Prostate gland (tissue), 2 donors: ENCODE data around the gene DRC1. TPM values are rescaled to one million over a fixed set of nuclear protein-coding genes. Genes with fewer than 3 reads are reported as not detected.
"Not testable (repeated sequence)": the region's sequence is repeated elsewhere in the genome, so short reads cannot be mapped to it uniquely, and the experiment has no call there.

ENCODE experiments used
- DNase-seq: peaks from one replicate; pipeline ENCODE4 v3.0.0-alpha.2; 2019; ENCODE audit warnings: low spot score
- H3K27ac ChIP-seq, 2 donors: fragments of 200-600 bp; sonication (generic); 2 replicates each; pipeline ENCODE4 v1.5.1; 2017 to 2019
- H3K27me3 ChIP-seq: fragments of 200-600 bp; sonication (generic); replicated peaks from 2 replicates; pipeline ENCODE4 v1.5.1; 2019; ENCODE audit not compliant: insufficient read depth
- H3K36me3 ChIP-seq, 2 donors: fragments of 200-600 bp; sonication (generic); 1 replicate in 1 of 2; 2 replicates in 1 of 2; pipeline versions ENCODE4 v1.5.1 to v1.8.1; 2017 to 2019
- H3K4me1 ChIP-seq: fragments of 200-600 bp; sonication (generic); replicated peaks from 2 replicates; pipeline ENCODE4 v1.5.1; 2019
- H3K4me3 ChIP-seq, 2 donors: fragments of 200-600 bp; sonication (generic); 2 replicates each; pipeline ENCODE4 v1.5.1; 2017 to 2019
- H3K9me3 ChIP-seq: fragments of 200-600 bp; sonication (generic); 2 replicates; pipeline ENCODE4 v1.5.1; 2017
- POLR2A ChIP-seq: fragments of 450-650 bp; IDR thresholded peaks from one replicate; pipeline ENCODE4 v1.6.1; 2016; ENCODE audit warnings: antibody characterized with exemption, mild to moderate bottlenecking
- POLR2AphosphoS5 ChIP-seq: sonication (generic); formaldehyde crosslinking; IDR thresholded peaks from one replicate; pipeline ENCODE4 v1.6.1; 2017; ENCODE audit warnings: antibody characterized with exemption
- WGBS: methylation state at CpG from one replicate; pipeline ENCODE4 v1.1.5; 2018; 5-methylcytosine and 5-hydroxymethylcytosine counted together
- intact Hi-C: fragments of 100-400 bp; cut with DNase I; formaldehyde crosslinking; loops from one replicate; pipeline ENCODE4 v1.14.2; 2022
- total RNA-seq, 2 donors: library from RNA; depleted of rRNA; stranded (reverse); fragments of >200 nt; gene quantifications; one replicate each; pipeline ENCODE4 v1.1.0, GENCODE V29; 2016
- TF ChIP-seq, protein P1 (sequence below), 4 experiments: fragments of 200-600 bp in 2 of 4; fragments of 450-650 bp in 2 of 4; sonication (generic) in 2 of 4; IDR thresholded peaks; 1 replicate in 3 of 4; 2 replicates in 1 of 4; pipeline ENCODE4 v1.5.1; 2016 to 2019; ENCODE audit warnings: antibody characterized with exemption in 4 of 4, mild to moderate bottlenecking in 2 of 4, moderate library complexity in 2 of 4

DRC1 gene
- total RNA-seq, 2 donors from 2014 or later: 3.8 TPM; not detected in 1

DNA sequence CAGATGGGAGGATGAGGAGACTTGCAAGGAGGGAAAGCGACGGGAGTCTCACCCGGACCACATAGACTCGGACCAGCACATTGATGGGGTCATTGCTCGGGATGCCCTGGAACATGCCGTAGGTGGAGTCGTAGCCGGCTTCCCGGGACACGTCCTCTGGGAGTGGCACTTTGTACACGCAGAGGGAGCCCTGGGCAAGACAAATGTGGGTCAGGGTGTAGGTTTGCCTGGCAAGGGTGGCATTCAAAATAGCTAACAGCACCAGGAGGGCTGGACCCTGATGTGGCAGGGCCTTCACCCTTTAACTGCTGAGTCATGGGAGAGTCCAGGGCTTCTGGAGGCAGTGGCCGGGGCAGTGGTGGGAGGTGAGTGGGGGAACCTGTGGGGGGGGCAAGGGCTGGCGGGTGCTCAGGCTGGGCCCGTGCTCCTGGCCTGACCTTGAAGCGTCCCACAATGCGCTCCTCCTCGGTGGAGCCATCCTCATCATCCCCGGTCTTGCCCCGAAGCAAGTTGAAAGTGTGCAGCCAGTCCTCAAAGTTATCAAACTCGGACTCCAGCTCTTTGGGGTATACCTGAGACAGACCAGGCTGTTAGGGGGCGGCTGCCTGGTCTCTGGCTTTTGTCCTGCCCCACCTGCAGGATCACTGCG is 65.1 kb downstream of the DRC1 start:
- no peaks in the 10 kb centered on the region for H3K9me3 ChIP-seq
- H3K4me3 ChIP-seq: no peak overlapping the region
- H3K4me1 ChIP-seq: no peaks in the 10 kb centered on the region
- no peak overlapping the region for H3K27ac ChIP-seq
- intact Hi-C loops: no loop called here
- TF ChIP-seq POLR2AphosphoS5 (no peak), POLR2A (no peak)
- TF ChIP-seq, protein P1, sequence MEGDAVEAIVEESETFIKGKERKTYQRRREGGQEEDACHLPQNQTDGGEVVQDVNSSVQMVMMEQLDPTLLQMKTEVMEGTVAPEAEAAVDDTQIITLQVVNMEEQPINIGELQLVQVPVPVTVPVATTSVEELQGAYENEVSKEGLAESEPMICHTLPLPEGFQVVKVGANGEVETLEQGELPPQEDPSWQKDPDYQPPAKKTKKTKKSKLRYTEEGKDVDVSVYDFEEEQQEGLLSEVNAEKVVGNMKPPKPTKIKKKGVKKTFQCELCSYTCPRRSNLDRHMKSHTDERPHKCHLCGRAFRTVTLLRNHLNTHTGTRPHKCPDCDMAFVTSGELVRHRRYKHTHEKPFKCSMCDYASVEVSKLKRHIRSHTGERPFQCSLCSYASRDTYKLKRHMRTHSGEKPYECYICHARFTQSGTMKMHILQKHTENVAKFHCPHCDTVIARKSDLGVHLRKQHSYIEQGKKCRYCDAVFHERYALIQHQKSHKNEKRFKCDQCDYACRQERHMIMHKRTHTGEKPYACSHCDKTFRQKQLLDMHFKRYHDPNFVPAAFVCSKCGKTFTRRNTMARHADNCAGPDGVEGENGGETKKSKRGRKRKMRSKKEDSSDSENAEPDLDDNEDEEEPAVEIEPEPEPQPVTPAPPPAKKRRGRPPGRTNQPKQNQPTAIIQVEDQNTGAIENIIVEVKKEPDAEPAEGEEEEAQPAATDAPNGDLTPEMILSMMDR (IDR thresholded peaks at IDR 0.05): no peak
- H3K27me3 ChIP-seq: no peaks in the 10 kb centered on the region
- DNase-seq: no peak
- 89% methylated on average over 22 of the region's 22 CpGs for WGBS
- H3K36me3 ChIP-seq: no peaks in the 10 kb centered on the region

DNA sequence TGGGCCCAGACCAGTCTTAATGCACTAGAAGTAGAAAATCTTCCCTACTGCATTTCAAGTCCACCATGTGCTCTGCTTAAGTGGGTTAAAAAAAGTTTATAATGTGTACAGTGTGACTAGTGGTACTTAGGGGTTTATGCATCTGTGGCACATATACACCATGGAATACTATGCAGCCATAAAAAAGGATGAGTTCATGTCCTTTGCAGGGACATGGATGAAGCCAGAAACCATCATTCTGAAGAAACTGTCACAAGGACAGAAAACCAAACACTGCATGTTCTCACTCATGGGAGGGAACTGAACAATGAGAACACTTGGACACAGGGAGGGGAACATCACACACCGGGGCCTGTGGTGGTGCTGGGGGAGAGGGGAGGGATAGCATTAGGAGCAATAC is 66.8 kb downstream of the DRC1 start:
- H3K27ac ChIP-seq, H3K4me3 ChIP-seq, H3K9me3 ChIP-seq, DNase-seq, H3K36me3 ChIP-seq, H3K4me1 ChIP-seq, intact Hi-C loops, H3K27me3 ChIP-seq: not testable (repeated sequence)
- 96% methylated on average over 1 of the region's 1 CpG for WGBS

DNA sequence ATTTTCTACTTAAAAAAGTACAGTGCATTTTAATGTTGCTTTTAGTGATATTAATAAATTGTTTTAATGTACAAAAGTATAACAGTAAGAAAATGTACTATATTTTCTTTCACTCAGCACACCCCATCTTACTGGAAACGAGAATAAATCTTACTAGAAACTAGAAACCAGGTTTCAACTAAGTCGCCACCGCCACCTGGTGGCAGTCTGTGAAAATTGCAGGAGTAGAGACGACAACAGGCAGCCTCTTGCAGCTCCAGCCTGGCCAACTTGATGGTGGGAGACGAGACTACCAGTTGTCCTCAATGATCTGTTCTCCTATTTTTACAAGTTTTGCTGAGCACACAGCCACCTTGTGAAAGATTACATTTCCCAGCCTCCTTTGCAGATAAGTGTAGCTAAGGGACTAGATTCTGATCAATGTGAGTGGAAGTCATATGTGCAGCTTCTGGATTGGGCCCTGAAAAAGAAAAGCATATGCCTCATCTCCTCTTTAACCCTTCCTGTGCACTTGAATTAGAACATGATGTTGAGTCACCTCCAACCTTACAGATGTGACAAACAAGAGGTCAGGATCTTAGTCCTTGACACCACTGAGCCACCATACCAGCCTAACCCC is 67.5 kb downstream of the DRC1 start:
- H3K27ac ChIP-seq: no peak overlapping the region
- no peaks in the 10 kb centered on the region for H3K9me3 ChIP-seq
- H3K4me3 ChIP-seq: no peak overlapping the region
- TF ChIP-seq, protein P1 (IDR thresholded peaks at IDR 0.05): peak in 2 of 4 experiments; percentile 44 to 51
- no peak for TF ChIP-seq POLR2A
- no peak for DNase-seq
- intact Hi-C loops: no loop called here
- H3K36me3 ChIP-seq: no peaks in the 10 kb centered on the region
- H3K4me1 ChIP-seq: no peaks in the 10 kb centered on the region
- H3K27me3 ChIP-seq: no peaks in the 10 kb centered on the region
- WGBS: 20% methylated on average over 5 of the region's 5 CpGs

DNA sequence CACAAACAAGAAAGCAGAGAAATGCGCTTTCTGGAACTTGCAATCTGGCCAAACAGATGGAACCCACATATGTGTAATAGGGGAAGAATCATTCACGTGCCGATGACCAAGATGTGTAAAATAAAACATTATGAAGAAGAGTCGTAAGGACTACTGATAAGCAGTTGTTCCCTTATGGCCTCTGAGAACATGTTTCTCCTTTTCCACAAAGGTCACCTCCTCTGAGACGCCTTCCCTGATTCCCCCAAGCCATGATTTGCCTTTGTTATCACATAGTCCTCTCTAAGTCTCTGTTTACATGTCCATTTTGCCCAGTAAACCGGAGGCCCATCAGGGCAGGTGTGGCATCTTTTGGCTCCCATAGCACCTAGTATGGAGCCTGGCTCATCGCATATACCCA is 68.2 kb downstream of the DRC1 start:
- Histone ChIP-seq H3K27ac (no peak overlapping the region), H3K4me1 (no peaks in the 10 kb centered on the region), H3K36me3 (no peaks in the 10 kb centered on the region), H3K4me3 (no peak overlapping the region), H3K9me3 (no peaks in the 10 kb centered on the region), H3K27me3 (no peaks in the 10 kb centered on the region)
- intact Hi-C loops: no loop called here
- WGBS: 94% methylated on average over 7 of the region's 7 CpGs
- no peak for DNase-seq
- TF ChIP-seq POLR2A (no peak), POLR2AphosphoS5 (no peak)
- TF ChIP-seq, protein P1 (IDR thresholded peaks at IDR 0.05): no peak

DNA sequence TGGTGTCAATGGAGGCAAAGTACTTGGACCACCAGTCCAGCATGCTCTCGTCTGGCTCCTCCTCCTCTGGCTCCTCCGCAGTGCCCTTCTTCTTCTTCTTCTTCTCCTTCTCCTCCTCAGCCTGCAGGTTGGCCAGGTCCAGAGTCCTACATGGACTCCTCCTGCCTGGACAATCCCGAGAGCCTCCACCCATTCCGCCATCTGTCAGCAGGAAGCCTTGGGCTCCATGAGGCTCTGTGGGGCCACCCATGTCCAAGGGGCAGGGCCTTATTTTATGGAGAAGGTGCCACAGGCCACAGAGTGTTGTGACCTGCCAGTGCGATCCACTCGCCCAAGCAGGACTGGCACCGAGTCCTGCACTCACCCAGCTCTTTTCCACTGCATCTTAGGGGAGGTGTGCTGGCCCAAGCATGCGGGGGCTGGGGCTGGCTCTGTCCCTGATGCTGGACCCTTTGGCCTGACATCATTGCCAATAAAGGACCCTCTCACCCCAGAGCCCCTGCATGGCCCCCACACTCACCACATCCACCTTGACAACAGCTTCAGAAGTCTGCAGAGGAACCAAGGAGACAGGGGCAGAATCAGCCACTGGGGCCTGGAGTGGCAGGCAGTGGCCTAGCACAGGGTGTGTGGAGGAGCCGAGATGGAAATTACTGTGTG is 69.0 kb downstream of the DRC1 start:
- 91% methylated on average over 9 of the region's 9 CpGs for WGBS

More for the DNA sequence above, 69.0 kb downstream of the DRC1 start:
- Histone ChIP-seq H3K4me3 (no peak overlapping the region), H3K36me3 (no peaks in the 10 kb centered on the region), H3K4me1 (no peaks in the 10 kb centered on the region), H3K27ac (no peak overlapping the region), H3K27me3 (no peaks in the 10 kb centered on the region), H3K9me3 (no peaks in the 10 kb centered on the region)
- no peak for DNase-seq
- TF ChIP-seq POLR2AphosphoS5 (no peak), POLR2A (no peak)
- TF ChIP-seq, protein P1 (IDR thresholded peaks at IDR 0.05): no peak
- intact Hi-C loops: no loop called here
